ENCODE results near the gene ART4. TPM values are rescaled to one million over a fixed set of nuclear protein-coding genes. Genes with fewer than 3 reads are reported as not detected.
A peak's percentile ranks its signal among the peaks of the same experiment; 100 is the strongest.

The ART4 gene
- total and polyA plus RNA-seq, 12 donors, result 0.72 to 3.9 (median 2.7) TPM

DNA sequence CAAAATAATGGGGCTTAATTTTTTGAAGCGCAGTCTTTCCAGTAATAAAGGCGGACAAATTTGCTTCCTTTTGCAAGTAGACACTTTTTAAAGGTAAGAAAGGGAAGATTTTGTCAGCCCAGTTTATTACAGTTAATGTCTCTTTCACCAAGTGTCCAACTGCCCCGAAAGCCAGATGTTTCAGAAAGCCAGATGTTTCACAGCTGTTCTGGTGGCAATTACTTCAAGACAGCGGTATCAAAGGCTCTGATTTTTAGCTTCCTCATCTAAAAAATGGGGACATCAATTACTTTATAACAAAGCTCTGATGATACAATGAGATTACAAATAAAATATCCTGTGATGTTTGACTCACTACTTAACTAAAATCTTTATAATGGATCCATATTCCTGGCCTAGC is 41.1 kb downstream of the ART4 start:
- H3K27me3 ChIP-seq, result no peaks in the 10 kb centered on the region
- WGBS, 2 donors, result 69 to 73% methylated on average over 4 of the region's 4 CpGs
- peaks cover 0 to 45% (median 17%) of the 10 kb centered on the region in 9 donors for H3K36me3 ChIP-seq
- H3K4me1 ChIP-seq, result peaks cover 0 to 31% (median 26%) of the 10 kb centered on the region in 9 donors
- no peak for TF ChIP-seq CTCF (IDR thresholded peaks at IDR 0.05)
- H3K27ac ChIP-seq, result peak overlapping the region in 3 of 10 donors; percentile 79 to 95 (median 86)
- DNase-seq (no peak), ATAC-seq (no peak)
- no peaks in the 10 kb centered on the region for H3K9me3 ChIP-seq
- peak overlapping the region in 9 of 10 donors; percentile 69 to 98 (median 86) for H3K4me3 ChIP-seq
- intact Hi-C loops (cut with DNase I), result loop anchor here in 3 of 10 donors (2.0 to 5.0 kb wide), 2 partner anchors 27 to 40 kb away; partner anchors contain the start of gene ART4 (in 2 of the 3)

DNA sequence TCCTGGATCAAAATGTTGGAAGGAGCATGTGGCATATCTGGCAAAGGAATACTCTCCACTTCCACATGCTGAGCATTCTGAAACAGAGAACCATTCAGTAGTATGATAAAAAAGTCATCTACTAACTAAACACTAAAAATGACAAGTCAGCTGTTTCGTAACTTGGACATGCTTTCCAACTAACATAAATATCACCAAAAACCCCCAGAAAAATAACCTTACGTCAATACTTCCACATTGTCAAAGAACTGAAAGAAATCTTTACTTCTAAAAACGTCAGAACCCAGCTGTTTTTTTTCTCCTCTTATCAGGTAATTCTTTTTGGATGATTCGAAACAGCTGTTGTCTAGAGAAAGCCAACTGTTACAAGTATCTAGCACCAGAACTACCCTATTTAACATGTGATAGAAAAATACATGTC is 48.3 kb downstream of the ART4 start:
- H3K27ac ChIP-seq, result peak overlapping the region in 1 of 10 donors; percentile 34
- H3K36me3 ChIP-seq, result peaks cover 0 to 100% (median 62%) of the 10 kb centered on the region in 9 donors

DNA sequence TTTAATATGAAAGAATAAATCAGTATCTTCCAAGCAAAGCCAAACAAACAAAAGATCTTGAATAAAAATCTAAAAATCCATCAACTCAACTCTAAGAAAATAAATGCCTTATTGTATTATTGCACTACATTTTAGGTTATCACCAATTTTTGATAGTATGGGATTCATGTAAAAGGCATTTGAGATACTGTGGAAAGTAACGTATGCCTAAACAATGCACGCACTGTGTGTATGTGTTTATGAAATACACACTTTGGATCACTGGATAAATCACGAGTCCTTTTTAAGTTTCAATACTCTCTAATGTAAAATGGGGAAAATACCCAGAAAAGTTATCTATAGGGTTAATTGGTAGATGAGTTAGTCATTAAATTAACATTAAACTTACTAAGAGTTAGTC is 57.8 kb downstream of the ART4 start:
- no peaks in the 10 kb centered on the region for H3K9me3 ChIP-seq
- intact Hi-C loops (cut with DNase I), result no loop called here
- H3K36me3 ChIP-seq, result peaks cover 0 to 70% (median 41%) of the 10 kb centered on the region in 9 donors
- no peaks in the 10 kb centered on the region for H3K27me3 ChIP-seq
- H3K27ac ChIP-seq, result no peak overlapping the region
- no peak for DNase-seq
- WGBS, 2 donors, result 89 to 91% methylated on average over 3 of the region's 3 CpGs
- no peak overlapping the region for H3K4me3 ChIP-seq
- TF ChIP-seq CTCF (IDR thresholded peaks at IDR 0.05), result no peak
- ATAC-seq, result no peak
- peaks cover 0 to 10% (median 0%) of the 10 kb centered on the region in 9 donors for H3K4me1 ChIP-seq

More for the DNA sequence above, 48.3 kb downstream of the ART4 start:
- TF ChIP-seq CTCF (IDR thresholded peaks at IDR 0.05), result no peak
- peaks cover 0 to 9% (median 0%) of the 10 kb centered on the region in 9 donors for H3K4me1 ChIP-seq
- 62% methylated on average over 4 of the region's 4 CpGs for WGBS, 2 donors
- H3K9me3 ChIP-seq, result no peaks in the 10 kb centered on the region
- no peak overlapping the region for H3K4me3 ChIP-seq
- DNase-seq (no peak), ATAC-seq (peak in 2 of 8 donors; percentile 29 to 30)
- intact Hi-C loops (cut with DNase I), result no loop called here
- H3K27me3 ChIP-seq, result no peaks in the 10 kb centered on the region

DNA sequence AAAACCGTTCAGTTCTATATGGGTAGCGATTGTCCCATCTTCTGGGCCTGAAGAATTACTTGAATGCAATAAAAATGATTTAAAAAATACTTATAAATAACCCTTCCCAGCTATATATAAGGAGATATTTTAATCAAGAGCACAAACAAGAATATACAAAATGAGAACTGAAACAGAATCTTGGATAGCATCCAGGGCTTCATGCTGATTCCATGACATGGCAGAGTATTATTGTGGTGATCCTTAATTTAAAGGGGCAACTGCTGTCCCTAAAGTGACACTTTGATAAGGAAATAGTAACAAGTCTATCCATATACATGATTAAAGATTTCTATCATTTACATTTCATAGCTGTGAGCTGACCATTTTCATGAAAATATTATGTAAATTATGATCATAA is 58.9 kb downstream of the ART4 start:
- intact Hi-C loops (cut with DNase I), result no loop called here
- TF ChIP-seq CTCF (IDR thresholded peaks at IDR 0.05), result no peak
- Histone ChIP-seq H3K4me1 (peaks cover 0 to 10% (median 0%) of the 10 kb centered on the region in 9 donors), H3K9me3 (no peaks in the 10 kb centered on the region), H3K27me3 (no peaks in the 10 kb centered on the region), H3K36me3 (peaks cover 0 to 59% (median 30%) of the 10 kb centered on the region in 9 donors), H3K27ac (peak overlapping the region in 1 of 10 donors; percentile 67), H3K4me3 (no peak overlapping the region)
- WGBS, 2 donors, result 94% methylated on average over 2 of the region's 2 CpGs
- ATAC-seq (no peak), DNase-seq (no peak)

Measured in heart right ventricle (tissue), 16 donors.